Mucosa of descending colon (tissue), 3 donors: Measurements from ENCODE around the gene ZP4. TPM values are rescaled to one million over a fixed set of nuclear protein-coding genes. Genes with fewer than 3 reads are reported as not detected.

ENCODE experiments used
- ATAC-seq: fragments of 200-7000 bp; cut with Tn5 transposase; one replicate; pipeline ENCODE4 v1.9.1; 2020; ENCODE audit warnings: mild to moderate bottlenecking, moderate library complexity
- DNase-seq, 3 donors: peaks; one replicate each; pipeline ENCODE4 v3.0.0-alpha.2; 2020
- H3K36me3 ChIP-seq: fragments of 200-600 bp; one replicate; pipeline ENCODE4 v1.8.0; 2021; ENCODE audit warnings: low read depth, mild to moderate bottlenecking
- H3K4me1 ChIP-seq: fragments of 200-600 bp; one replicate; pipeline ENCODE4 v1.8.0; 2021; ENCODE audit warnings: low read depth, mild to moderate bottlenecking
- H3K4me3 ChIP-seq: fragments of 200-600 bp; one replicate; pipeline ENCODE4 v1.8.0; 2021; ENCODE audit warnings: mild to moderate bottlenecking
- H3K9me3 ChIP-seq: fragments of 200-600 bp; one replicate; pipeline ENCODE4 v1.8.0; 2021; ENCODE audit warnings: mild to moderate bottlenecking
- intact Hi-C, 2 donors: fragments of 100-400 bp; cut with DNase I in 1 of 2; cut with micrococcal nuclease in 1 of 2; formaldehyde crosslinking; loops; one replicate each; pipeline versions ENCODE4 v1.11.0 to v1.11.1; 2022; cut with DNase I, micrococcal nuclease
- total RNA-seq, 3 donors: library from RNA; stranded (reverse); fragmentation: NEBNext Ultra II Directional in 2 of 3; extraction: Animal tissue kit (Norgen Biotek cat#: 25700) in 2 of 3; gene quantifications; one replicate each; pipeline versions ENCODE4 v1.2.1 to v1.2.4, GENCODE V29; 2021 to 2023
- TF ChIP-seq, protein P1 (sequence below): fragments of 200-600 bp; IDR thresholded peaks from one replicate; pipeline ENCODE4 v1.8.0; 2022; ENCODE audit warnings: antibody characterized with exemption, mild to moderate bottlenecking
- donor health status: DM: no; HTN: no; CAD: no; lungs with moderate emphysema.
- donor health status: DM: no; HTN: no; CAD: no.
- donor health status: DM: no; HTN: yes; CAD: no.

ZP4 gene
- total RNA-seq, 3 donors from 2014 or later, result not detected

DNA sequence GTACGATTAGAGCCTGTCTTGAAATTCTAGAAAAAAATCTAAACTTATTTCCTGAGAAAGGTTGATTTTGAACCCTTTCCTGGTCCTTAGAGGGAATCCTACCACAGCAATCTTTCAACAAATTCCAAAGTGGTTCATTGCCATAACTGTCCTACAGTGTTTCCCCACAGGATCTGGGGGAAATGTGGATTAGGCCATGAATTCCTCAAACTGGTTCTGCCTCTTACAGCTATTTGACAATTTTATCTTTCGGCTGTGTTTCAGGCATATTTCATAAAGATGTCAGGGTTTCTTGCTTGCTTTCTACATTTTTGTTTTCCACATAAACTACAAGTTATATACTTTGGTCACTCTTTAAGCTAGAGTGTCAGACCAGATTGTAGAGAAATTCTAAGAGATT lies 544 bp upstream of the ZP4 start:
- intact Hi-C loops, result no loop called here
- Histone ChIP-seq H3K4me1 (no peaks in the 10 kb centered on the region), H3K9me3 (no peaks in the 10 kb centered on the region), H3K4me3 (no peak overlapping the region), H3K36me3 (no peaks in the 10 kb centered on the region)
- DNase-seq (no peak), ATAC-seq (no peak)
- TF ChIP-seq, protein P1, sequence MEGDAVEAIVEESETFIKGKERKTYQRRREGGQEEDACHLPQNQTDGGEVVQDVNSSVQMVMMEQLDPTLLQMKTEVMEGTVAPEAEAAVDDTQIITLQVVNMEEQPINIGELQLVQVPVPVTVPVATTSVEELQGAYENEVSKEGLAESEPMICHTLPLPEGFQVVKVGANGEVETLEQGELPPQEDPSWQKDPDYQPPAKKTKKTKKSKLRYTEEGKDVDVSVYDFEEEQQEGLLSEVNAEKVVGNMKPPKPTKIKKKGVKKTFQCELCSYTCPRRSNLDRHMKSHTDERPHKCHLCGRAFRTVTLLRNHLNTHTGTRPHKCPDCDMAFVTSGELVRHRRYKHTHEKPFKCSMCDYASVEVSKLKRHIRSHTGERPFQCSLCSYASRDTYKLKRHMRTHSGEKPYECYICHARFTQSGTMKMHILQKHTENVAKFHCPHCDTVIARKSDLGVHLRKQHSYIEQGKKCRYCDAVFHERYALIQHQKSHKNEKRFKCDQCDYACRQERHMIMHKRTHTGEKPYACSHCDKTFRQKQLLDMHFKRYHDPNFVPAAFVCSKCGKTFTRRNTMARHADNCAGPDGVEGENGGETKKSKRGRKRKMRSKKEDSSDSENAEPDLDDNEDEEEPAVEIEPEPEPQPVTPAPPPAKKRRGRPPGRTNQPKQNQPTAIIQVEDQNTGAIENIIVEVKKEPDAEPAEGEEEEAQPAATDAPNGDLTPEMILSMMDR, result no peak

DNA sequence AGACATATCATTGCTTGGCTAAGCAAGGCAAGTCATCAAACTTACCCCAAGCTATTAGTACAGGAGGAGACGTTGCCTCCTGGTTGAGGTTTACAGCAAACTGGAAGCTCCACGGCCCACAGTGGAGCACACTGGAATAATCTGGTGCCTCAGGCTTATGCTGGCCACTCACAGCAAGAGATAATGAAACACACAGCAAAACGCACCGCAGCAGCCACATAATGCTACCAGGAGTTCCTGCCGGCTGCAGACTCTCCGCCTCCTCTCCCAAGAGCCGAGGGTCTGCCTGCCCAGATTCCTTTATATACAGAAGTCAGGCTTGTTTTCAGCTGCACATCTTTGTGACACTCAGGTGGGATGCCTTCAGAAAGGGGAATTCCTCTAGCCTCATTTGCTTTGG lies 306 bp downstream of the ZP4 start:
- Histone ChIP-seq H3K4me3 (no peak overlapping the region), H3K9me3 (no peaks in the 10 kb centered on the region), H3K36me3 (no peaks in the 10 kb centered on the region), H3K4me1 (no peaks in the 10 kb centered on the region)
- TF ChIP-seq, protein P1, result no peak
- DNase-seq (no peak), ATAC-seq (no peak)
- intact Hi-C loops, result no loop called here

DNA sequence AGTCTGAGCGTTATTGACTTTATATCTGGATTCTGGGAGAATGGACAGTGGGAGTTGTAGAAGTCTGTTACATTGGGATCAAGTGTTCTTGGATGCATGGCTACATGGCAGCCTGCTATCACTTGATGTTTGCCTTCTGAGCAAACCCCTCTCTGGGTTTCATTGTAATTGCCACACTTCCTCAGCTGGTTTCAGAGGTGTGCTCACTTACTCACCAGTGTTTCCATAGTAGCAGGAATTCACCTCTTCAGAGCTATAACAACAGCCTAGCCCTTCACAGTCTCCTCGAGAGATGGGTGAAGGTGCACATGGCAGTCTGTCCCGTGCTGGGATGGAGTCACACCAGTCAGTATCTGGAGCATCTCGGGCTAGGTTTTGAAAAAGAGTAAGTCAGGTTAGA lies 2.6 kb downstream of the ZP4 start:
- ATAC-seq (no peak), DNase-seq (no peak)
- Histone ChIP-seq H3K36me3 (no peaks in the 10 kb centered on the region), H3K4me1 (no peaks in the 10 kb centered on the region), H3K9me3 (no peaks in the 10 kb centered on the region), H3K4me3 (no peak overlapping the region)
- TF ChIP-seq, protein P1, result no peak
- intact Hi-C loops, result no loop called here

DNA sequence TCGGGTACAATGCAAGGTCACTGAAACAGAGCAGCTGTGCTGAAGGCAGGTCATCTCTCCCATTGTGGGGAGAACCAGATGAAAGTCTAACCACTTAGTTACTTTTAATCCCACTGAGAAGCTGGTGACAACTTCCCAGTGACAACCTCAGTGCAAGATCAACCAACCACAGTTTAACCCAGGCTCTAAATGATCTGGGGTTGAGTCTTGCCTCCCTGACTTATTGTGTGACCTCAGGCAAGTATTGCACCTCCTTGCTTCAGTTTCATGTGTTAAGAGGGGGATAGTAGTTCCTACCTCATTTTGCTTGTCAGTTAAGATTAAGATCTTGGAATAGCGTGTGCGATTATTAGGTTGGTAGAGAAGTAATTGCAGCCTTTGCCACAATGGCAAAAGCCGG lies 3.2 kb downstream of the ZP4 start:
- Histone ChIP-seq H3K9me3 (no peaks in the 10 kb centered on the region), H3K36me3 (no peaks in the 10 kb centered on the region), H3K4me1 (no peaks in the 10 kb centered on the region), H3K4me3 (no peak overlapping the region)
- ATAC-seq, result no peak
- intact Hi-C loops, result no loop called here
- TF ChIP-seq, protein P1, result no peak
- no peak for DNase-seq

DNA sequence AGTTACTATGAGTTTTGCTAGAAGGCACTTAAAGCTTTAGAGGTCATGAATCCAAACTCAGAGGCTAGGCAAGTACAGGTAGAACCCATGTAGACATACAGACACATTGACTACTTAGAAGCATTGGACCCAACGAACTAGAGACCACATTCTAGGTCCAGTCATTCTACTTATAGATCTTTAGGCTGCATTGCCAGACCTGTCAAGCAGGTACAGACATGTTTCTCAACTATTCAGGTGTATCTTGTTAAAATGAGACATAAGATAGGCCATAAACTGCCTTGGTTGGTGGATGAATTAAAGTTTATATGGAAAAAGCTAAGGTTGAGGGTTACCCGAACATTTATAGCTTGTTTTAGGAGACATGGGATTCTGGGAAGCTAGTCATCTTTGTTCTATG lies 6.5 kb downstream of the ZP4 start:
- Histone ChIP-seq H3K9me3 (no peaks in the 10 kb centered on the region), H3K36me3 (no peaks in the 10 kb centered on the region), H3K4me1 (no peaks in the 10 kb centered on the region), H3K4me3 (no peak overlapping the region)
- no peak for ATAC-seq
- TF ChIP-seq, protein P1, result no peak
- intact Hi-C loops, result no loop called here
- no peak for DNase-seq

DNA sequence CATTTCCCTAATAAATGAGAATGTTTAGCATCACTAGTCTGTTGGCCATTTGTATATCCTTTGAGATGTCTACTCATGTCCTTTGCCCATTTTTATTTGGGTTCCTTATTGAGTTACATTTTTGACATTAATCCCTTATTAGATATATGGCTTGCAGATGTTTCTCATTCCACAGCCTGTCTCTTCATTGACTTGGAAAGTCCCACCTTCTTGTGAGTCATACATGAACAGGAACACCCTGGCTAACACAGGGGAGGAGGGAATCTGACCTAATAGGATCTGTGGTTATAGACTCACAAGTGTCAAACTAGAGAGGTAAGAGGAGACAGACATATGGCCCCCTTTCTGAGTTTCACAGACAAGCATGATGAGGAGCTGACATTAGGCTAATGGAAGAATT lies 11.5 kb downstream of the ZP4 start:
- intact Hi-C loops, result no loop called here
- ATAC-seq (no peak), DNase-seq (no peak)
- TF ChIP-seq, protein P1, result no peak
- H3K4me1 ChIP-seq, result no peaks in the 10 kb centered on the region
- H3K9me3 ChIP-seq, result no peaks in the 10 kb centered on the region
- no peak overlapping the region for H3K4me3 ChIP-seq
- no peaks in the 10 kb centered on the region for H3K36me3 ChIP-seq
